GM19025 (cell line): ENCODE data around the gene DNAH3.

Source experiments
- ATAC-seq: cut with Tn5 transposase; IDR thresholded peaks from one replicate; pipeline ENCODE4 v1.9.1; 2021; ENCODE audit warnings: mild to moderate bottlenecking, low read depth, moderate library complexity; ENCODE audit not compliant: unreplicated experiment

The DNAH3 gene

DNA sequence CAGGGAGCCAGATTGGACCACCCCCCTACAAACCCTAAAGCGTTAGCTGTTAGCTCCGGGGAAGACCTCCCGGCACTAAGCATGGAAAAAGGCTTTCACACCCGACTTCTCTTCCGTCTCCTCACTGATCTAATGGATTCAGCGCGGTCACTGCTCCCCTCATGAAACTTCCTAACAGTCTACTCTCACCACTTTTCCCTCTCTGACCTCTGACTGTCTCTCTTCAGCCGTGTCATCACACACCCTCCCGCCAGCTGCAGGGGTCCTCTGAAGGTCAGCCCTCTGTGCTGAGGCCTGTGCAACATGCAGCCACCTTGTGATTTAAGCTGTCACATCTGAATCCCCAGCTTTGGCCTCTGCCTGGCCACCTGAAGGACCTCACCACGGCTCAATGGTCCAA is 234.4 kb downstream of the DNAH3 start:
- no peak for ATAC-seq

DNA sequence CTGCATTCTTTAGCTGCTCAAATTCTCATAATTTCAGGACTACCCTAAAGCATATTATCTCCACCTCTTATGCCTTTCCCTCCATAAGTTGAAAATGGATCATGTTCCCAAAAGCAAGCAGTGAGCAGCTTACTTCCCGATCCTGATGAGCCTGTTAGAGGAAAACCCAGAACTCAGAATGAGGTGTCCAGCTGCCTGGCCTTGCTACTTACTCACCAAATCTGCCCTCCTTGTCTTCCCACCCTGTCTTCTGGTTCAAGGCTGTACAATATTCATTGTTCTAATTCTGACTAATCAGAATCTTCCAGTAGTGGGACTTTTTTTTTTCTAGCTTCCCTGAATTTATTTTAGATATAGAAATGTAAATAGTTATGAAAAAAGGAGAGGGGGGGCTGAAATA is 239.3 kb downstream of the DNAH3 start:
- ATAC-seq: no peak

DNA sequence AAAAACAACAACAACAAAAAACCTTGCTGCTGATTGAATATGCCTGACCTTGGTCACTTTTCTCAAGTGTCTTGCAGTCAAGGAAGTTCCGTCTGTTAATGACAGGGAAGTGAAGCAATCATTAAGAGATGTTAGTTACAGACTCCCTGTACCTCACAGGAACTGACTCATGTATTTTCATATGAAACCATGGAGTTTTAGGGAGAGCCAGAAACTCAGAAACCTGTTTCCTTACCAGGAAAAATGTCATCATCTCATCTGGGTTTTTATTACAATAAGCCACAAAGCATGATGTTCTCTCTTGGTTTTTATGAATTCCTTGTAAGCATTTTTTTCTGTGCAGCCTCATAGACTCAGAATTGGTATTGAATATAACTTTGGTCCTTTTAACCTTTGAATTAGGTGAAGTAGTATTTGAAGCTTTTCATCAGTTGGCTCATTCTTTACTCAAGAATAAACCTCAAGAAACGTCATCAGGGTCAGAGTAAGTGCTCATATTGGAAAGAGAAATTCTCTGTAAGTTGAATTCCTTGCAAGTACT is 239.8 kb downstream of the DNAH3 start:
- no peak for ATAC-seq

GRCh38 chr16:20906341-20907255 is 244.0 kb downstream of the DNAH3 start:
- ATAC-seq: no peak

DNA sequence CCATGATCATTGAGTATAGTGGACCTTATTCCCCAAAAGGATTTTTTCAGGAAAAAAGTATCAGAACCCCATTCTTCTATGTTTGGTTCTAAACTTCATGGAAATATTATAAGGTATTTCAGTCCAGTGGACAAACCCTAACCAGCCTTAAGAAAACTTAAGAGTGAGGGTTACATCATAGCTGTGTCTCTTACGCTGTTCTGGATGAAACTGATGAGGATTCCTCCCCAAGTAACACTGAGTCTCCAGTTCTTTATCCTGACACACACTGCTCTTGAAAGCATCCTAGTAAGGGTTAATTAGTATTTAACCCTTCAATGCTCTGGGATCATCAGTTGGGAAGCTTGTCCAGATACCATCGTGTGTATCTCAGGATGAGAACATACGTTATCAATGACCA is 245.1 kb downstream of the DNAH3 start:
- ATAC-seq: no peak

DNA sequence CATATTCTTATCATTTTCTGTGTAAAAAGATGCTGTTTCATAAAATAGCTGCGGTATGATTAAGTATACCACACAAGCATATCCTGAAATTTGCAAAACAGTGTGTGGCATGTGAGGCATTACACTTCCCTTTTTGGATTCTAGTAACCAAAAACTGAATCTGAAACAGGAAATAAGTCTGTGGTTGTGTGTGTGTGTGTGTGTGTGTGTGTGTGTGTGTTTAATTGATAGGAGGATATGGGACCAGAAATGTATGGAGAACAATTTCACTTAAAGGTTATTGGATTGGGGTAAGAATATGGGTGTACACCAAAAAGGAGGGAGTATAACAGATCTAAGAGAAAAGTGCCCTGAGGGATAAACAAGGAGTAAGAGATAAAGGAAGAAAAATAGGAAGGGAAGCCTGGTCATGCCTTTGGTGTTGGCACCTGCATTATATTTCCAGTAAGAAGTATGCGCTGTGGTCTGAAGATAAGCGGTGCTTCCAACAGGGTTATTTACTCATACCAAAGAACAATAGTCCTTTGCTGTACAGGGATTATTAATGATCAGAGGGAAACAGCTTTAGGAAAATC is 246.1 kb downstream of the DNAH3 start:
- no peak for ATAC-seq

DNA sequence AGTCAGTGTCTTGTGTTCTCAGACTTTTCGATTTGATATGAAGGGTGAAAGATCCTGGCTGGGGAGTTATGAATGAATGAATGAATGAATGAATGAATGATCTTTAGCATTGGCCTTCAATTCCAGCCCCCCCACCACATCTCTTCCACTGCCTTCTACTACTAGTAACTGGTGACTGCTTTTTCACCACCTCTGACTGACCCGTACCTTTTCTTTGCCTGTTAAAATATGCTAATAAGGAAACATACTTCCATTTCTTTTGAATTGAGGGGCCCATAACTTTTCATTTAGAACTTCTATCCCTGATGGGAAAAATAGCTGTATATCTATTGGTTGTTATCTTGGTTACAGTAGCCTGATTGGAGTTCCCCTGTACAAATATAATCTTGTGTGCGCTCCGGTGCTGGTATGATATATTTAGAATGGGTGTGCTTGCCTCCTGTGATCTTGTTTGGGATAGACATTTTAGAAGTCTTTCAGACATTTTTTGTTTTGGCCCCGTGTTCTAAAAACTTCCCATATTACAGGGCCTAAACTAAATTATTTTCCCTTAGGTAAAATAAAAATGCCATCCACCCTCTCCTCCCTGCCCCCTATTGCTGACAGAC is 246.6 kb downstream of the DNAH3 start:
- no peak for ATAC-seq

GRCh38 chr16:20903116-20903898 is 247.3 kb downstream of the DNAH3 start:
- no peak for ATAC-seq

GRCh38 chr16:20902426-20902825 is 248.2 kb downstream of the DNAH3 start:
- no peak for ATAC-seq

DNA sequence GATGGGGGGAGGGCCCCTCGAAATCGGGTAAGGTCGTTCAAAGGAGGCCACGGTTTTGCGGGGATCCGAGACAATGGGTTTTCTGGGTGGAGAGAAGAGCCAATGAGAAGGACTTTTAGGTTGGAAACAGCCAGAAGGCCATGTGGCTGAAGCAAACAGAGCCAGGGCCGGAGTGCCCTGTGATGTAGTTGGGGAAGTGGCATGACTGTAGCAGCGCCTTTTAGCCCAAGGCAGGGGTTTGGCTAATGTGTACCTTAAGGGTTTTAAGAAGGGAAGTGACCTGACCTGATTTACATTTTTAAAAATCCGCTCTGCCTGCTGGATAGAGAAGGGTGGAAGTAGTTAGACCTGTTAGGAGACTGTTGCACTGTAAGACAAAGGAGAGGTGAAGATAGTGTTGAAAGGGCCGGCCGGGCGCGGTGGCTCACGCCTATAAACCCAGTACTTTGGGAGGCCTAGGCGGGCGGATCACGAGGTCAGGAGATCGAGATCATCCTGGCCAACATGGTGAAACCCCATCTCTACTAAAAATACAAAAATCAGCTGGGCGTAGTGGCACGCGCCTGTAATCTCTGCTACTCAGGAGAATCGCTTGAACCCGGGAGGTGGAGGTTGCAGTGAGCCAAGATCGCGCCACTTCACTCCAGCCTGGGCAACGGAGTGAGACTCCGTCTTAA is 249.1 kb downstream of the DNAH3 start:
- peak; percentile 24 for ATAC-seq

- no peak for ATAC-seq
Observed at GRCh38 chr16:20901068-20901435, 249.6 kb downstream of the DNAH3 start.

- peak; percentile 70 for ATAC-seq
Observed at GRCh38 chr16:20900299-20901067, 250.2 kb downstream of the DNAH3 start, which contains the start of the genes DCUN1D3 and LYRM1. DCUN1D3 (minus strand) TSS chr16:20900358; CDS start chr16:20862538, 37,820 bp downstream. LYRM1 (plus strand) TSS chr16:20900771; CDS start chr16:20915556, 14,785 bp downstream.

GRCh38 chr16:20899477-20900298 is 251.0 kb downstream of the DNAH3 start:
- no peak for ATAC-seq

- ATAC-seq: no peak
Observed at GRCh38 chr16:20899071-20899470, 251.6 kb downstream of the DNAH3 start.

- no peak for ATAC-seq
Observed at GRCh38 chr16:20897922-20898321, 252.7 kb downstream of the DNAH3 start.

- no peak for ATAC-seq
Observed at GRCh38 chr16:20897253-20897897, 253.3 kb downstream of the DNAH3 start.

DNA sequence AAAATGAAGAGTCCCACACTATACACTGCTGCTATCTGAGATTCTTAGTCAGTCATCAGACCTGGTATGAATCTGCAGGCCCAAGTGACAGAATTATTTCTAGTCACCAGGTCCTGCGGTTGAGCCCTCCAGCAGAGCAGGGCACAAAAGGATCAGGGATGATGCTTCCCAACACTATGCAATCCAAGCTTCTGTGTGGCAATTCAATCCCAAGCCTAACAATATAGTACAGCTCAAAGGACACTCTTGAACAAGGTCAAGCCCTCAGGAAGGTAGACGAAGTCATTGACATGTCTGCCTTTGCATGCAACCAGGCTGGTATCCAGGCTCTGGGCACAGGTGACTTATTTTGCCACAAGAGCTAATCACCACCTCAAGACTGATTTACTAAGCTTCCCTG is 256.3 kb downstream of the DNAH3 start:
- no peak for ATAC-seq
